HUES64 (cell line): Measurements from ENCODE around the gene WDR46.
A peak's percentile ranks its signal among the peaks of the same experiment; 100 is the strongest.
"Not testable (repeated sequence)": the region's sequence is repeated elsewhere in the genome, so short reads cannot be mapped to it uniquely, and the experiment has no call there.

ENCODE experiments used
- H3K27ac ChIP-seq: 2 replicates; pipeline ENCODE4 v1.7.0; 2013; ENCODE audit warnings: low read depth, low read length, inconsistent platforms
- H3K27me3 ChIP-seq: 2 replicates; pipeline ENCODE4 v1.6.1; 2013; ENCODE audit warnings: mild to moderate bottlenecking, low read length; ENCODE audit not compliant: insufficient read depth
- H3K36me3 ChIP-seq: 2 replicates; pipeline ENCODE4 v1.6.1; 2013; ENCODE audit warnings: mild to moderate bottlenecking, low read length; ENCODE audit not compliant: insufficient read depth
- H3K4me1 ChIP-seq: 2 replicates; pipeline ENCODE4 v1.6.1; 2013; ENCODE audit warnings: mild to moderate bottlenecking, low read length, moderate library complexity; ENCODE audit not compliant: insufficient read depth
- H3K4me3 ChIP-seq: 2 replicates; pipeline ENCODE4 v1.5.1; 2013; ENCODE audit warnings: mild to moderate bottlenecking, low read length, moderate library complexity
- H3K9ac ChIP-seq: 2 replicates; pipeline ENCODE4 v1.6.1; 2013; ENCODE audit warnings: mild to moderate bottlenecking, low read depth, low read length
- H3K9me3 ChIP-seq: 2 replicates; pipeline ENCODE4 v1.6.1; 2013; ENCODE audit warnings: low read depth, low read length; ENCODE audit not compliant: insufficient read depth
- WGBS: fragments of 150-250, 120-280 bp; methylation state at CpG from one replicate; pipeline ENCODE4 v1.1.7; 2013; ENCODE audit warnings: missing lambda C conversion rate; 5-methylcytosine and 5-hydroxymethylcytosine counted together

The WDR46 gene

GRCh38 chr6:33296797-33297405, 7.9 kb upstream of the WDR46 start:
- Histone ChIP-seq H3K4me1 (no peaks in the 10 kb centered on the region), H3K36me3 (peaks cover 38% of the 10 kb centered on the region), H3K9ac (peak overlapping the region; percentile 69), H3K4me3 (peak overlapping the region; percentile 78), H3K27me3 (no peaks in the 10 kb centered on the region), H3K9me3 (no peaks in the 10 kb centered on the region), H3K27ac (peak overlapping the region; percentile 71)
- WGBS: 74% methylated on average over 8 of the region's 12 CpGs

- no peak overlapping the region for H3K27ac ChIP-seq
- no peak overlapping the region for H3K9ac ChIP-seq
- no peak overlapping the region for H3K4me3 ChIP-seq
- no peaks in the 10 kb centered on the region for H3K9me3 ChIP-seq
- 94% methylated on average over 15 of the region's 15 CpGs for WGBS
- peaks cover 44% of the 10 kb centered on the region for H3K36me3 ChIP-seq
- H3K4me1 ChIP-seq: no peaks in the 10 kb centered on the region
- H3K27me3 ChIP-seq: no peaks in the 10 kb centered on the region
These were observed 6.8 kb upstream of the WDR46 start for GRCh38 chr6:33295621-33296369.

- no peak overlapping the region for H3K4me3 ChIP-seq
- H3K9me3 ChIP-seq: no peaks in the 10 kb centered on the region
- no peak overlapping the region for H3K9ac ChIP-seq
- no peak overlapping the region for H3K27ac ChIP-seq
- H3K36me3 ChIP-seq: peaks cover 45% of the 10 kb centered on the region
- H3K4me1 ChIP-seq: peaks cover 3% of the 10 kb centered on the region; the same call in 1 of the 2 replicates
- no peaks in the 10 kb centered on the region for H3K27me3 ChIP-seq
- WGBS: 92% methylated on average over 10 of the region's 10 CpGs
These were observed 5.2 kb upstream of the WDR46 start for GRCh38 chr6:33294086-33294823.

- H3K27me3 ChIP-seq: no peaks in the 10 kb centered on the region
- H3K9ac ChIP-seq: no peak overlapping the region
- no peak overlapping the region for H3K4me3 ChIP-seq
- H3K9me3 ChIP-seq: no peaks in the 10 kb centered on the region
- H3K27ac ChIP-seq: no peak overlapping the region
- H3K4me1 ChIP-seq: peaks cover 6% of the 10 kb centered on the region; the same call in 1 of the 2 replicates
- 96% methylated on average over 15 of the region's 16 CpGs for WGBS
- H3K36me3 ChIP-seq: peaks cover 45% of the 10 kb centered on the region
These were observed 4.1 kb upstream of the WDR46 start for GRCh38 chr6:33292996-33293682.

- Histone ChIP-seq H3K27ac (no peak overlapping the region), H3K4me1 (peaks cover 8% of the 10 kb centered on the region; the same call in 1 of the 2 replicates), H3K36me3 (peaks cover 56% of the 10 kb centered on the region), H3K4me3 (peak overlapping the region; percentile 97), H3K27me3 (no peaks in the 10 kb centered on the region), H3K9me3 (no peaks in the 10 kb centered on the region), H3K9ac (peak overlapping the region; percentile 90)
- 85% methylated on average over 7 of the region's 7 CpGs for WGBS
These were observed 1.4 kb upstream of the WDR46 start for GRCh38 chr6:33290459-33290858.

GRCh38 chr6:33289784-33290315, 811 bp upstream of the WDR46 start:
- 0% methylated on average over 13 of the region's 14 CpGs for WGBS
- peaks cover 61% of the 10 kb centered on the region for H3K36me3 ChIP-seq
- no peaks in the 10 kb centered on the region for H3K27me3 ChIP-seq
- H3K27ac ChIP-seq: peak overlapping the region; percentile 53; the same call in 1 of the 2 replicates
- peak overlapping the region; percentile 90 for H3K9ac ChIP-seq
- no peaks in the 10 kb centered on the region for H3K9me3 ChIP-seq
- H3K4me3 ChIP-seq: peak overlapping the region; percentile 97
- H3K4me1 ChIP-seq: peaks cover 8% of the 10 kb centered on the region; the same call in 1 of the 2 replicates

GRCh38 chr6:33288141-33288920, 708 bp downstream of the WDR46 start:
- Histone ChIP-seq H3K4me1 (peaks cover 8% of the 10 kb centered on the region; the same call in 1 of the 2 replicates), H3K9me3 (no peaks in the 10 kb centered on the region), H3K27ac (no peak overlapping the region), H3K27me3 (no peaks in the 10 kb centered on the region), H3K4me3 (peak overlapping the region; percentile 97), H3K9ac (peak overlapping the region; percentile 90), H3K36me3 (peaks cover 64% of the 10 kb centered on the region)
- WGBS: 15% methylated on average over 19 of the region's 21 CpGs

GRCh38 chr6:33286946-33287914, 1.8 kb downstream of the WDR46 start:
- Histone ChIP-seq H3K36me3 (peaks cover 62% of the 10 kb centered on the region), H3K4me1 (peaks cover 8% of the 10 kb centered on the region; the same call in 1 of the 2 replicates), H3K9ac (no peak overlapping the region), H3K27me3 (no peaks in the 10 kb centered on the region), H3K4me3 (no peak overlapping the region), H3K9me3 (no peaks in the 10 kb centered on the region), H3K27ac (no peak overlapping the region)
- 94% methylated on average over 22 of the region's 22 CpGs for WGBS

GRCh38 chr6:33285214-33285613, 3.8 kb downstream of the WDR46 start:
- not testable (repeated sequence) for H3K4me3 ChIP-seq, H3K9ac ChIP-seq, H3K27me3 ChIP-seq, H3K9me3 ChIP-seq, H3K4me1 ChIP-seq, H3K27ac ChIP-seq
- peaks cover 67% of the 10 kb centered on the region for H3K36me3 ChIP-seq
- 93% methylated on average over 4 of the region's 4 CpGs for WGBS
